Duodenal mucosa (tissue), 2 donors: ENCODE results near the gene RCBTB2.
"Not testable (repeated sequence)": the region's sequence is repeated elsewhere in the genome, so short reads cannot be mapped to it uniquely, and the experiment has no call there.

ENCODE experiments used
- H3K27ac ChIP-seq: one replicate; pipeline ENCODE4 v1.7.0; 2013; ENCODE audit warnings: low read depth, low read length
- H3K27me3 ChIP-seq, 2 donors: one replicate each; pipeline ENCODE4 v1.7.0; 2013; ENCODE audit warnings: low read length in 2 of 2, control low read depth in 1 of 2; ENCODE audit not compliant: insufficient read depth in 2 of 2, control insufficient read depth in 1 of 2
- H3K36me3 ChIP-seq, 2 donors: one replicate each; pipeline ENCODE4 v1.7.0; 2013; ENCODE audit warnings: low read length in 2 of 2, control low read depth in 1 of 2; ENCODE audit not compliant: insufficient read depth in 2 of 2, control insufficient read depth in 1 of 2
- H3K4me1 ChIP-seq, 2 donors: one replicate each; pipeline ENCODE4 v1.7.0; 2013; ENCODE audit warnings: low read length in 2 of 2, control low read depth in 1 of 2; ENCODE audit not compliant: insufficient read depth in 2 of 2, control insufficient read depth in 1 of 2
- H3K4me3 ChIP-seq, 2 donors: one replicate each; pipeline ENCODE4 v1.7.0; 2013; ENCODE audit warnings: low read length in 2 of 2, low read depth in 1 of 2
- H3K9ac ChIP-seq, 2 donors: one replicate each; pipeline ENCODE4 v1.7.0; 2013; ENCODE audit warnings: low read length in 2 of 2, low read depth in 1 of 2
- H3K9me3 ChIP-seq, 2 donors: one replicate each; pipeline ENCODE4 v1.7.0; 2013; ENCODE audit warnings: low read length in 2 of 2, control low read depth in 1 of 2; ENCODE audit not compliant: control insufficient read depth in 1 of 2

The RCBTB2 gene

GRCh38 chr13:48475230-48475629 lies 57.6 kb downstream of the RCBTB2 start:
- Histone ChIP-seq H3K9me3 (no peaks in the 10 kb centered on the region), H3K9ac (no peak overlapping the region), H3K36me3 (peaks cover 5 to 6% of the 10 kb centered on the region in 2 donors), H3K27me3 (no peaks in the 10 kb centered on the region), H3K4me1 (no peaks in the 10 kb centered on the region), H3K4me3 (no peak overlapping the region), H3K27ac (no peak overlapping the region)

GRCh38 chr13:48457578-48458242 lies 75.2 kb downstream of the RCBTB2 start:
- Histone ChIP-seq H3K27ac (no peak overlapping the region), H3K9ac (no peak overlapping the region), H3K36me3 (peaks cover 17 to 41% of the 10 kb centered on the region in 2 donors), H3K4me3 (no peak overlapping the region), H3K9me3 (no peaks in the 10 kb centered on the region), H3K4me1 (no peaks in the 10 kb centered on the region), H3K27me3 (no peaks in the 10 kb centered on the region)

GRCh38 chr13:48456546-48456945 lies 76.3 kb downstream of the RCBTB2 start:
- Histone ChIP-seq H3K9me3 (no peaks in the 10 kb centered on the region), H3K4me1 (no peaks in the 10 kb centered on the region), H3K9ac (no peak overlapping the region), H3K27me3 (no peaks in the 10 kb centered on the region), H3K4me3 (no peak overlapping the region), H3K27ac (no peak overlapping the region), H3K36me3 (peaks cover 17 to 40% of the 10 kb centered on the region in 2 donors)

GRCh38 chr13:48451196-48451595 lies 81.7 kb downstream of the RCBTB2 start:
- not testable (repeated sequence) for H3K4me1 ChIP-seq, H3K4me3 ChIP-seq, H3K27ac ChIP-seq, H3K27me3 ChIP-seq, H3K9ac ChIP-seq
- peaks cover 11 to 14% of the 10 kb centered on the region in 2 donors for H3K36me3 ChIP-seq
- H3K9me3 ChIP-seq = peaks cover 0 to 13% of the 10 kb centered on the region in 2 donors

- H3K9me3 ChIP-seq = peaks cover 0 to 13% of the 10 kb centered on the region in 2 donors
- peaks cover 0 to 6% of the 10 kb centered on the region in 2 donors for H3K4me1 ChIP-seq
- peaks cover 7 to 12% of the 10 kb centered on the region in 2 donors for H3K36me3 ChIP-seq
- no peak overlapping the region for H3K9ac ChIP-seq
- no peaks in the 10 kb centered on the region for H3K27me3 ChIP-seq
- no peak overlapping the region for H3K4me3 ChIP-seq
- H3K27ac ChIP-seq = no peak overlapping the region
These were observed 83.2 kb downstream of the RCBTB2 start for GRCh38 chr13:48449656-48450055.

GRCh38 chr13:48448959-48449614 lies 83.8 kb downstream of the RCBTB2 start:
- peaks cover 5 to 7% of the 10 kb centered on the region in 2 donors for H3K36me3 ChIP-seq
- H3K4me1 ChIP-seq = peaks cover 0 to 6% of the 10 kb centered on the region in 2 donors
- no peak overlapping the region for H3K4me3 ChIP-seq
- peaks cover 0 to 13% of the 10 kb centered on the region in 2 donors for H3K9me3 ChIP-seq
- H3K9ac ChIP-seq = no peak overlapping the region
- H3K27me3 ChIP-seq = no peaks in the 10 kb centered on the region
- H3K27ac ChIP-seq = no peak overlapping the region

GRCh38 chr13:48448285-48448958 lies 84.5 kb downstream of the RCBTB2 start:
- Histone ChIP-seq H3K4me3 (no peak overlapping the region), H3K27ac (no peak overlapping the region), H3K9me3 (peaks cover 0 to 13% of the 10 kb centered on the region in 2 donors), H3K27me3 (no peaks in the 10 kb centered on the region), H3K9ac (no peak overlapping the region), H3K4me1 (peaks cover 0 to 6% of the 10 kb centered on the region in 2 donors), H3K36me3 (peaks cover 3% of the 10 kb centered on the region in 2 donors)

GRCh38 chr13:48446464-48446863 lies 86.4 kb downstream of the RCBTB2 start:
- Histone ChIP-seq H3K9ac (no peak overlapping the region), H3K9me3 (peaks cover 0 to 13% of the 10 kb centered on the region in 2 donors), H3K27ac (no peak overlapping the region), H3K4me1 (peaks cover 0 to 6% of the 10 kb centered on the region in 2 donors), H3K27me3 (no peaks in the 10 kb centered on the region), H3K36me3 (peaks cover 0 to 3% of the 10 kb centered on the region in 2 donors), H3K4me3 (no peak overlapping the region)

- Histone ChIP-seq H3K27ac (no peak overlapping the region), H3K9me3 (no peaks in the 10 kb centered on the region), H3K4me1 (peaks cover 0 to 6% of the 10 kb centered on the region in 2 donors), H3K27me3 (no peaks in the 10 kb centered on the region), H3K9ac (no peak overlapping the region), H3K4me3 (no peak overlapping the region), H3K36me3 (peaks cover 0 to 3% of the 10 kb centered on the region in 2 donors)
These were observed 89.3 kb downstream of the RCBTB2 start for GRCh38 chr13:48443442-48444208.
